Endothelial cell of umbilical vein (primary cell): ENCODE measurements around the gene MUC5AC. TPM values are rescaled to one million over a fixed set of nuclear protein-coding genes. Genes with fewer than 3 reads are reported as not detected.

Experiments
- BruUV-seq: library from RNA; stranded (reverse); fragments of 400-500 nt; replicated peaks from 2 replicates; lab custom pipeline; 2021; lab: Mats Ljungman, UMichigan
- CTCF ChIA-PET: fragments of 300-600, 350-600 bp; sonication (Branson Sonifier 250); formaldehyde crosslinking; loops from one replicate; lab custom pipeline; 2021; ENCODE audit warnings: antibody characterized with exemption, inconsistent platforms; lab: Charles Lee
- POLR2A ChIA-PET: fragments of 300-600, 350-600 bp; sonication (Branson Sonifier 250); formaldehyde crosslinking; loops from one replicate; lab custom pipeline; 2021; ENCODE audit warnings: antibody characterized with exemption, inconsistent platforms; lab: Charles Lee
- DNase-seq: peaks from one replicate; pipeline ENCODE4 v3.0.0-alpha.2; 2011; ENCODE audit warnings: low read depth, low spot score
- FAIRE-seq: peaks from 2 replicates; lab custom pipeline; 2011; peaks lifted over from hg19 to GRCh38; lab: Jason Lieb, UNC
- H2AFZ ChIP-seq: 2 replicates; pipeline ENCODE4 v1.6.0; 2012; ENCODE audit warnings: low read depth, low read length, control low read depth, inconsistent platforms
- H3K27ac ChIP-seq: 2 replicates; pipeline ENCODE4 v1.5.1; 2011; ENCODE audit warnings: low read depth, mild to moderate bottlenecking, control low read depth, low read length, moderate library complexity; ENCODE audit not compliant: insufficient read depth
- H3K27me3 ChIP-seq, 2 experiments: 2 replicates each; pipeline versions ENCODE4 v1.6.0 to v1.6.1; 2011; ENCODE audit warnings: low read length in 2 of 2, mixed read lengths in 1 of 2; ENCODE audit not compliant: control insufficient read depth in 2 of 2, insufficient read depth in 2 of 2
- H3K36me3 ChIP-seq, 2 experiments: 2 replicates in 1 of 2; 3 replicates in 1 of 2; pipeline ENCODE4 v1.5.1; 2011; ENCODE audit warnings: low read length in 2 of 2, mild to moderate bottlenecking in 1 of 2, moderate library complexity in 1 of 2; ENCODE audit not compliant: control insufficient read depth in 2 of 2, insufficient read depth in 2 of 2; ENCODE audit errors: extremely low read depth in 1 of 2
- H3K4me1 ChIP-seq: 3 replicates; pipeline ENCODE4 v1.5.1; 2011; ENCODE audit warnings: mild to moderate bottlenecking, low read length; ENCODE audit not compliant: control insufficient read depth, insufficient read depth; ENCODE audit errors: extremely low read depth
- H3K4me2 ChIP-seq: 2 replicates; pipeline ENCODE4 v1.6.1; 2011; ENCODE audit warnings: low read length, control low read depth, mixed read lengths; ENCODE audit not compliant: insufficient read depth
- H3K4me3 ChIP-seq, 3 experiments: fragments of 200-600 bp in 1 of 3; sonication (generic), shearing (Covaris generic) in 1 of 3; replicated peaks in 1 of 3; 2 replicates each; pipeline ENCODE4 v1.5.1; 2011 to 2016; ENCODE audit warnings: control low read depth in 3 of 3, low read length in 3 of 3, mild to moderate bottlenecking in 2 of 3, inconsistent platforms in 1 of 3, low read depth in 1 of 3, moderate library complexity in 1 of 3; ENCODE audit not compliant: insufficient read depth in 1 of 3
- H3K79me2 ChIP-seq: 2 replicates; pipeline ENCODE4 v1.6.0; 2012; ENCODE audit warnings: low read length, inconsistent platforms; ENCODE audit not compliant: control insufficient read depth, insufficient read depth
- H3K9ac ChIP-seq: replicated peaks from 2 replicates; pipeline ENCODE3; 2011; ENCODE audit warnings: low read length, control low read depth; ENCODE audit not compliant: insufficient read depth; ENCODE audit errors: extremely low read depth
- H3K9me1 ChIP-seq: replicated peaks from 3 replicates; pipeline ENCODE4 v1.6.0; 2011; ENCODE audit warnings: mild to moderate bottlenecking, low read length; ENCODE audit not compliant: control insufficient read depth, insufficient read depth; ENCODE audit errors: extremely low read depth
- H3K9me3 ChIP-seq: replicated peaks from 2 replicates; pipeline ENCODE4 v1.5.1; 2012; ENCODE audit warnings: low read length, inconsistent platforms; ENCODE audit not compliant: control insufficient read depth, insufficient read depth
- H4K20me1 ChIP-seq: replicated peaks from 2 replicates; pipeline ENCODE3; 2011; ENCODE audit warnings: mild to moderate bottlenecking, low read length; ENCODE audit not compliant: control insufficient read depth, insufficient read depth; ENCODE audit errors: extremely low read depth
- EZH2 ChIP-seq: IDR thresholded peaks from 2 replicates; pipeline ENCODE4 v1.6.1; 2012; ENCODE audit warnings: borderline replicate concordance, low read depth, mild to moderate bottlenecking, moderate library complexity, low read length, inconsistent platforms; ENCODE audit not compliant: severe bottlenecking
- JUN ChIP-seq: IDR thresholded peaks from 2 replicates; pipeline ENCODE4 v1.6.1; 2011; ENCODE audit warnings: borderline replicate concordance, low read depth; ENCODE audit not compliant: insufficient read length, insufficient read depth
- MYC ChIP-seq: IDR thresholded peaks from one replicate; pipeline ENCODE4 v1.6.1; 2011; ENCODE audit warnings: mild to moderate bottlenecking, low read depth, low read length
- POLR2A ChIP-seq: IDR thresholded peaks from 2 replicates; pipeline ENCODE4 v1.6.1; 2012; ENCODE audit warnings: low read depth, mild to moderate bottlenecking, control low read depth, low read length
- POLR2AphosphoS5 ChIP-seq: IDR thresholded peaks from 2 replicates; pipeline ENCODE4 v1.6.1; 2012; ENCODE audit warnings: low read depth, mild to moderate bottlenecking, control low read depth, low read length, moderate library complexity; ENCODE audit not compliant: insufficient read depth
- dilution Hi-C: fragments of 300-500 bp; cut with MboI; formaldehyde crosslinking; loops from one replicate; pipeline ENCODE4 v1.15.0; 2019; ENCODE audit warnings: low sequenced_read_pairs; ENCODE audit not compliant: extremely low pct_ligation_motif_present
- intact Hi-C: fragments of 100-400 bp; cut with micrococcal nuclease; formaldehyde crosslinking; loops from one replicate; pipeline ENCODE4 v1.10.0; 2022
- polyA plus RNA-seq, 4 experiments: library from polyadenylated mRNA; depleted of rRNA in 3 of 4; stranded (reverse) in 3 of 4; unstranded in 1 of 4; fragments of >200 nt; gene quantifications; 2 replicates each; pipeline versions ENCODE4 v1.2.1 to v1.2.3, GENCODE V29; 2011 to 2012; ENCODE audit warnings: missing spikeins in 1 of 4
- total RNA-seq: library from RNA; stranded (reverse); gene quantifications from 2 replicates; pipeline ENCODE4 v1.2.3, GENCODE V29; 2021
- TF ChIP-seq, protein P1 (sequence below), 2 donors: IDR thresholded peaks; 1 replicate in 1 of 2; 2 replicates in 1 of 2; pipeline ENCODE4 v1.5.1; 2011; ENCODE audit warnings: low read length in 2 of 2, mild to moderate bottlenecking in 2 of 2, moderate library complexity in 2 of 2, control low read depth in 1 of 2, inconsistent platforms in 1 of 2, low read depth in 1 of 2; ENCODE audit not compliant: insufficient read depth in 1 of 2; ENCODE audit errors: extremely low read depth in 1 of 2

The MUC5AC gene
- total and polyA plus RNA-seq, 2 donors (not counting 3 experiments of a cell fraction or from before 2014, with no cell fraction given) = not detected

DNA sequence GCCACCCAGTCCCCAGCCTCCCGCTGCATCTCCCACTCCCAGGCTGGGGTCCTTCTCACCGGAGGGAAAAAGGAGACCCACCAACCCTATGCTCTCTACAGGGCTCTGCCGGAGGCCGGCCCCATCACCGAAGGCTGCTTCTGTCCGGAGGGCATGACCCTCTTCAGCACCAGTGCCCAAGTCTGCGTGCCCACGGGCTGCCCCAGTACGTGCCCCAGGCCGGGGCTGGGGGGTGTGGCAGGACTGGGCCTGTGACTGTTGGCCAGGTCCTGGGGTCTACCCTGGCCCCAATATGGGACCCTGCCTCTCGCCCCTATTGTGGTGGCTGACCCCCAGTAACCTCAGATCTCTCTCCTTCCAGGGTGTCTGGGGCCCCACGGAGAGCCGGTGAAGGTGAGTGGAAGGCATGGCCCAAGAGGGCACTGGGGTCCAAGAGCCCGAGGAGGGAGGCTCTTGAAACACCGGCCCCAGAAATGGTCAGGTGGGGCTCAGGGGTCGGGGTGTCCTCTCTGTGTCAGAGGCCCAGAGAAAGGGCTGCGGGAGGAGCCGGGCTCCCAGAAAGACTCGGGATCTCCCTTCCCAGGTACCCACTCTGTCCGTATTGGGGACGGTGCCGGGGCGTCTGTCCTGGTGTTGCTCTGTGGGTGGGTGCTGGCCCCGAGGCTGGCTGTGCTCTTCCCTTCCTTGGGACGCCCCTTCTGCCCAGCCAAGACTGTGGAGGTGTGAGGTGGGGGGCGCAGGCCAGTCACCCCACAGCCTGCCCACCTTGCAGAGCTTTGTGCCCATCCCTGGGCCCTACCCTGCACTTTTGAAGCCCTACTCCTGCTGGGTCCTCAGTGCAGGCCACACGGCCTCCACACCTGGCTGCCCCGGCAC is 39.0 kb downstream of the MUC5AC start:
- no peak for DNase-seq
- no peak for TF ChIP-seq MYC
- no peak for TF ChIP-seq POLR2AphosphoS5
- TF ChIP-seq EZH2 = no peak
- no peak for TF ChIP-seq POLR2A
- TF ChIP-seq, protein P1, sequence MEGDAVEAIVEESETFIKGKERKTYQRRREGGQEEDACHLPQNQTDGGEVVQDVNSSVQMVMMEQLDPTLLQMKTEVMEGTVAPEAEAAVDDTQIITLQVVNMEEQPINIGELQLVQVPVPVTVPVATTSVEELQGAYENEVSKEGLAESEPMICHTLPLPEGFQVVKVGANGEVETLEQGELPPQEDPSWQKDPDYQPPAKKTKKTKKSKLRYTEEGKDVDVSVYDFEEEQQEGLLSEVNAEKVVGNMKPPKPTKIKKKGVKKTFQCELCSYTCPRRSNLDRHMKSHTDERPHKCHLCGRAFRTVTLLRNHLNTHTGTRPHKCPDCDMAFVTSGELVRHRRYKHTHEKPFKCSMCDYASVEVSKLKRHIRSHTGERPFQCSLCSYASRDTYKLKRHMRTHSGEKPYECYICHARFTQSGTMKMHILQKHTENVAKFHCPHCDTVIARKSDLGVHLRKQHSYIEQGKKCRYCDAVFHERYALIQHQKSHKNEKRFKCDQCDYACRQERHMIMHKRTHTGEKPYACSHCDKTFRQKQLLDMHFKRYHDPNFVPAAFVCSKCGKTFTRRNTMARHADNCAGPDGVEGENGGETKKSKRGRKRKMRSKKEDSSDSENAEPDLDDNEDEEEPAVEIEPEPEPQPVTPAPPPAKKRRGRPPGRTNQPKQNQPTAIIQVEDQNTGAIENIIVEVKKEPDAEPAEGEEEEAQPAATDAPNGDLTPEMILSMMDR (IDR thresholded peaks at IDR 0.05; ENCODE audit: extremely low read depth in 1 of 2, insufficient read depth in 1 of 2, low read depth in 1 of 2, low read length in 2 of 2) = no peak
- no peak for TF ChIP-seq JUN
- Histone ChIP-seq H2AFZ (no peak overlapping the region), H3K9ac (no peak overlapping the region), H4K20me1 (no peaks in the 10 kb centered on the region), H3K9me3 (no peaks in the 10 kb centered on the region), H3K9me1 (no peaks in the 10 kb centered on the region), H3K4me2 (no peak overlapping the region), H3K79me2 (no peaks in the 10 kb centered on the region), H3K27me3 (no peaks in the 10 kb centered on the region), H3K4me3 (no peak overlapping the region), H3K36me3 (no peaks in the 10 kb centered on the region), H3K4me1 (no peaks in the 10 kb centered on the region), H3K27ac (no peak overlapping the region)
- dilution Hi-C loops = no loop called here
- POLR2A ChIA-PET = no interaction called here
- FAIRE-seq = no peak
- intact Hi-C loops = no loop called here
- CTCF ChIA-PET = no interaction called here
- no TSS peak for BruUV-seq
